Right lobe of liver (tissue), 6 donors: ENCODE measurements around the gene TM9SF1. TPM values are rescaled to one million over a fixed set of nuclear protein-coding genes. Genes with fewer than 3 reads are reported as not detected.
A peak's percentile ranks its signal among the peaks of the same experiment; 100 is the strongest.

Source experiments
- ATAC-seq, 4 donors: fragments of 200-7000 bp; cut with Tn5 transposase; one replicate each; pipeline ENCODE4 v1.9.1; 2020; ENCODE audit warnings: mild to moderate bottlenecking in 4 of 4, moderate library complexity in 4 of 4
- DNase-seq, 3 donors: peaks; one replicate each; pipeline ENCODE4 v3.0.0-alpha.2; 2020
- H3K27ac ChIP-seq, 3 donors: fragments of 200-600 bp; one replicate each; pipeline ENCODE4 v1.8.0; 2022
- H3K27me3 ChIP-seq, 2 donors: fragments of 200-600 bp; one replicate each; pipeline ENCODE4 v1.8.0; 2022
- H3K36me3 ChIP-seq, 4 donors: fragments of 200-600 bp; sonication (generic) in 1 of 4; one replicate each; pipeline versions ENCODE4 v1.5.1 to v1.8.0; 2017 to 2022; ENCODE audit warnings: control low read depth in 1 of 4
- H3K4me1 ChIP-seq, 4 donors: fragments of 200-600 bp; sonication (generic) in 1 of 4; one replicate each; pipeline versions ENCODE4 v1.5.1 to v1.8.0; 2017 to 2022; ENCODE audit warnings: control low read depth in 1 of 4
- H3K4me3 ChIP-seq, 3 donors: fragments of 200-600 bp; one replicate each; pipeline ENCODE4 v1.8.0; 2022
- H3K9me3 ChIP-seq, 4 donors: fragments of 200-600 bp; sonication (generic) in 1 of 4; one replicate each; pipeline versions ENCODE4 v1.5.1 to v1.8.0; 2017 to 2022; ENCODE audit warnings: control low read depth in 1 of 4
- POLR2A ChIP-seq: fragments of 450-650 bp; IDR thresholded peaks from one replicate; pipeline ENCODE4 v1.6.1; 2017; ENCODE audit warnings: antibody characterized with exemption, mild to moderate bottlenecking
- WGBS: methylation state at CpG from one replicate; pipeline ENCODE4 v1.1.6; 2018; ENCODE audit warnings: low coverage, low lambda C conversion rate; ENCODE audit not compliant: insufficient coverage; ENCODE audit errors: missing lambda C conversion rate; 5-methylcytosine and 5-hydroxymethylcytosine counted together
- intact Hi-C, 2 donors: fragments of 100-400 bp; cut with DNase I; formaldehyde crosslinking; loops; one replicate each; pipeline versions ENCODE4 v1.11.2 to v1.14.1; 2022
- total RNA-seq, 6 experiments: library from RNA; depleted of rRNA in 2 of 6; stranded (reverse); fragments of >200 nt in 2 of 6; fragmentation: NEBNext Ultra II Directional in 3 of 6; extraction: Animal tissue kit (Norgen Biotek cat#: 25700) in 3 of 6; gene quantifications; one replicate each; pipeline versions ENCODE4 v1.1.0 to v1.2.4, GENCODE V29; 2016 to 2023
- TF ChIP-seq, protein P1 (sequence below), 4 donors: fragments of 200-600 bp in 3 of 4; fragments of 450-650 bp in 1 of 4; IDR thresholded peaks; one replicate each; pipeline versions ENCODE4 v1.5.1 to v1.8.0; 2016 to 2022; ENCODE audit warnings: antibody characterized with exemption in 4 of 4, mild to moderate bottlenecking in 2 of 4
- donor health status: DM: no; HTN: yes; CAD: no.
- donor health status: DM: no; HTN: no; CAD: no.
- donor health status: DM: no; HTN: no; CAD: no.
- donor health status: DM: no; HTN: yes; CAD: no.
- donor health status: DM: no; HTN: yes; CAD: no.

TM9SF1 gene
- total RNA-seq, 6 experiments from 2014 or later, result 32.1 to 49.8 (median 41.2) TPM

GRCh38 chr14:24236689-24237462, 41.6 kb upstream of the TM9SF1 start:
- Histone ChIP-seq H3K27me3 (no peaks in the 10 kb centered on the region), H3K36me3 (peaks cover 4 to 56% (median 23%) of the 10 kb centered on the region in 4 donors), H3K9me3 (no peaks in the 10 kb centered on the region), H3K4me3 (no peak overlapping the region), H3K4me1 (peaks cover 0 to 29% (median 5%) of the 10 kb centered on the region in 4 donors), H3K27ac (no peak overlapping the region)
- ATAC-seq (no peak), DNase-seq (peak in 1 of 3 donors; percentile 20)
- TF ChIP-seq POLR2A, result no peak
- TF ChIP-seq, protein P1, sequence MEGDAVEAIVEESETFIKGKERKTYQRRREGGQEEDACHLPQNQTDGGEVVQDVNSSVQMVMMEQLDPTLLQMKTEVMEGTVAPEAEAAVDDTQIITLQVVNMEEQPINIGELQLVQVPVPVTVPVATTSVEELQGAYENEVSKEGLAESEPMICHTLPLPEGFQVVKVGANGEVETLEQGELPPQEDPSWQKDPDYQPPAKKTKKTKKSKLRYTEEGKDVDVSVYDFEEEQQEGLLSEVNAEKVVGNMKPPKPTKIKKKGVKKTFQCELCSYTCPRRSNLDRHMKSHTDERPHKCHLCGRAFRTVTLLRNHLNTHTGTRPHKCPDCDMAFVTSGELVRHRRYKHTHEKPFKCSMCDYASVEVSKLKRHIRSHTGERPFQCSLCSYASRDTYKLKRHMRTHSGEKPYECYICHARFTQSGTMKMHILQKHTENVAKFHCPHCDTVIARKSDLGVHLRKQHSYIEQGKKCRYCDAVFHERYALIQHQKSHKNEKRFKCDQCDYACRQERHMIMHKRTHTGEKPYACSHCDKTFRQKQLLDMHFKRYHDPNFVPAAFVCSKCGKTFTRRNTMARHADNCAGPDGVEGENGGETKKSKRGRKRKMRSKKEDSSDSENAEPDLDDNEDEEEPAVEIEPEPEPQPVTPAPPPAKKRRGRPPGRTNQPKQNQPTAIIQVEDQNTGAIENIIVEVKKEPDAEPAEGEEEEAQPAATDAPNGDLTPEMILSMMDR (IDR thresholded peaks at IDR 0.05), result no peak
- intact Hi-C loops, result no loop called here
- WGBS, result 75% methylated on average over 2 of the region's 6 CpGs

DNA sequence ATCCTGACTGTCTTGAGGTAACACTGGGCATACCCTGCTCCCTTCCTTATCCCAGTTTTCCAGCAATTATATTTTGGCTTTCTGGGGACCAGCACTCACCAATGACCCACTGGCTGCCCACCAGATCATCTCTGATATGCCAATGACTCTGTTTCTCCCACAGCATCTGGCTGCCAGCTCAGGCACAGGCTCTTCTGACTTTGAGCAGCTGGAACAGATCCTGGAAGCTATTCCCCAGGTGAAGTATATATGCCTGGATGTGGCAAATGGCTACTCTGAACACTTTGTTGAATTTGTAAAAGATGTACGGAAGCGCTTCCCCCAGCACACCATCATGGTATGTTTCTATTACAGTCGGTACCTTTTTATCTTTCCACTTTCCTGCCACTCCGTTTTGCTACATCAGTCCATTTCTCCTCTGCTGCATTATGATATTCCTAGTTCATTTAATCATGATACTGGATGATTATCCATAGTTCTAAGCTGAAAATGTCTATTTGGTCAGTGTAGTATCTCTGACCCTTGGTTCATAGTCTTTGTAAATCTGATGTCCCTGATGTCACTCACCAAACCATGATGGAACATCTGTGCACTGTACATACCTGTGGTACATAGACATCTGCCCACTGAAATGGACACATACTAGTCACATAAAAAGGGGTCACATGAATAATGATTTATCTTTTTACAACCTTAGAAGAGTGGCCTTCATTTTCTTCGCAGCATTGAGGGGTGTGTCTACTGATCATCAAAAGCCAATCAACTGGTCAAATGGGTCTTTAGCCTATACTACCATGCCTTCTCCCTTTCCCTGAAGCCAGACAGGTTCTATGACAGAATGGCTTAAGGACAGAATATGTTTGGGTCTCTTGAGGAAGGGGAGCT, 40.8 kb upstream of the TM9SF1 start:
- peak in 1 of 3 donors; percentile 23 for DNase-seq
- Histone ChIP-seq H3K4me3 (no peak overlapping the region), H3K27ac (no peak overlapping the region), H3K9me3 (no peaks in the 10 kb centered on the region), H3K36me3 (peaks cover 4 to 55% (median 23%) of the 10 kb centered on the region in 4 donors), H3K4me1 (peaks cover 0 to 26% (median 6%) of the 10 kb centered on the region in 4 donors), H3K27me3 (no peaks in the 10 kb centered on the region)
- WGBS, result 96% methylated on average over 5 of the region's 5 CpGs
- TF ChIP-seq, protein P1 (IDR thresholded peaks at IDR 0.05), result no peak
- TF ChIP-seq POLR2A, result no peak
- no peak for ATAC-seq
- intact Hi-C loops, result no loop called here

DNA sequence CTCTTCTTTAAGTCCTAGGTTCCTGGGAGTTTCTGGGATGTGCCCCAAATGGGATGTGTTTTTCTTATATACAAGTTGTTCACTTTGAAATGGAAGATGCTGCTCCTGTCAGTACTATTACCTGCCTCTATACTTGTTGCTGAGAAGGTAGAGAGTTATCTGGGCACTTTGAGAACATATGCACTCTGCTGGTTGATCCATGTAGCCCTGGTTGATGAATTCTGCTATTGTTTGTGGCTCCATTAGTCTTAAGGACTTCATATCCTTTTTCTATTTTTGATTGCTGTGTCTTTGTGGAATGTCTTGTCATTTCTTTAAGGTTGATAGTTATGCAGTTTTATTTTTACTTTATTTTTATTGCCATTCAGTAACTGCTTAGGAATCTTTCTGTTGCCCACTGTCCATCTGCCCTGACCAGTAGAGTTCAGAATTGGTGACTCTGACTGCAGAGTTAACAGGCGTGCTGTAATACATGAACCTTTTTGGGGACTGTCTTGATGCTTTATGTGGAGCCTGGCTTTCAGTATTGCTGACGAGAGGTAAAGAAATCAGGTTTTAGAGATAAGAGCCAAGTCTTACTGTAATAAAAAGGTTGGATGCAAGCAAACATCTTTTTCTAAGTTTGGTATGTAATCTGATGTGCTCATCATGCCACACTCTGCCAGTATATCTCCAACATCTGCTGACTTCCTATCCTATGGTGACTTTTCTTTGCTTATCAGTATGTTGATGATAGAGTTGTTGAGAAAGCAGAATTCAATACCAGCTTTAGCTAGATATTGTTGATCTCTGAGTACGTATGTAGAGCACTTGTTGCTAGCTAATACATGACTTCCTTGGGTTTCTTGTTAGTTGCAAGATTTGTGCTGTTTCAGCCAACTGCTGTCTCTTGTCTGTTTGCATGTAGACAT, 39.1 kb upstream of the TM9SF1 start:
- peak overlapping the region in 1 of 3 donors; percentile 81 for H3K4me3 ChIP-seq
- H3K9me3 ChIP-seq, result no peaks in the 10 kb centered on the region
- H3K36me3 ChIP-seq, result peaks cover 1 to 39% (median 15%) of the 10 kb centered on the region in 4 donors
- 89% methylated on average over 3 of the region's 3 CpGs for WGBS
- no peak for ATAC-seq
- intact Hi-C loops, result no loop called here
- TF ChIP-seq POLR2A, result no peak
- H3K27ac ChIP-seq, result no peak overlapping the region
- H3K4me1 ChIP-seq, result peaks cover 0 to 29% (median 8%) of the 10 kb centered on the region in 4 donors
- no peak for DNase-seq
- no peaks in the 10 kb centered on the region for H3K27me3 ChIP-seq

GRCh38 chr14:24233538-24233866, 38.3 kb upstream of the TM9SF1 start:
- peaks cover 0 to 38% (median 8%) of the 10 kb centered on the region in 4 donors for H3K4me1 ChIP-seq
- intact Hi-C loops, result no loop called here
- DNase-seq (peak in 1 of 3 donors; percentile 44), ATAC-seq (no peak)
- H3K9me3 ChIP-seq, result no peaks in the 10 kb centered on the region
- no peaks in the 10 kb centered on the region for H3K27me3 ChIP-seq
- peak overlapping the region in 1 of 3 donors; percentile 85 for H3K27ac ChIP-seq
- peaks cover under 1 to 30% (median 15%) of the 10 kb centered on the region in 4 donors for H3K36me3 ChIP-seq
- TF ChIP-seq POLR2A, result no peak
- TF ChIP-seq, protein P1 (IDR thresholded peaks at IDR 0.05), result no peak
- H3K4me3 ChIP-seq, result peak overlapping the region; percentile 81 to 97 (median 95)
- WGBS, result 56% methylated on average over 2 of the region's 2 CpGs
